GM04504 (cell line): ENCODE measurements around the gene SOX5.
"Not testable (repeated sequence)": the region's sequence is repeated elsewhere in the genome, so short reads cannot be mapped to it uniquely, and the experiment has no call there.

Source experiments
- DNase-seq: peaks from one replicate; pipeline ENCODE4 v3.0.0-alpha.2; 2012; ENCODE audit warnings: low read depth

SOX5 gene

DNA sequence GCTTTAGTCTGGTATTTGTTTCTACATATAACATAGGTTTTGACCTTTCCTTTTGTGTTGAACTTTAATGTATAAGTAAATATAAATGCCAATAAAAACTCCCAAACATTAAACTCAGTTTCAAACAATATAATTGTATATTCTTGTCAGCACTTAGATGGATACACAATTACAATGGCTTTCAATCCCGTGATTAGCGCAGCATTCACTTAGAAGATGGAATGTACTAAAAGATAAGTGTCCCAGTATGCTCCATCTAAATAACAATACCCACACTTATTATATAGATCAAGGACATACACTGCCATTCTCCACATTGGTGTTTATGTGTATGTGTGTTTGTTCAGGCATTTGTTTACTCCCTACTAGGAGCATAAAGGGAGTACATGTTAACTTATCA, 193.1 kb downstream of the SOX5 start:
- no peak for DNase-seq

DNA sequence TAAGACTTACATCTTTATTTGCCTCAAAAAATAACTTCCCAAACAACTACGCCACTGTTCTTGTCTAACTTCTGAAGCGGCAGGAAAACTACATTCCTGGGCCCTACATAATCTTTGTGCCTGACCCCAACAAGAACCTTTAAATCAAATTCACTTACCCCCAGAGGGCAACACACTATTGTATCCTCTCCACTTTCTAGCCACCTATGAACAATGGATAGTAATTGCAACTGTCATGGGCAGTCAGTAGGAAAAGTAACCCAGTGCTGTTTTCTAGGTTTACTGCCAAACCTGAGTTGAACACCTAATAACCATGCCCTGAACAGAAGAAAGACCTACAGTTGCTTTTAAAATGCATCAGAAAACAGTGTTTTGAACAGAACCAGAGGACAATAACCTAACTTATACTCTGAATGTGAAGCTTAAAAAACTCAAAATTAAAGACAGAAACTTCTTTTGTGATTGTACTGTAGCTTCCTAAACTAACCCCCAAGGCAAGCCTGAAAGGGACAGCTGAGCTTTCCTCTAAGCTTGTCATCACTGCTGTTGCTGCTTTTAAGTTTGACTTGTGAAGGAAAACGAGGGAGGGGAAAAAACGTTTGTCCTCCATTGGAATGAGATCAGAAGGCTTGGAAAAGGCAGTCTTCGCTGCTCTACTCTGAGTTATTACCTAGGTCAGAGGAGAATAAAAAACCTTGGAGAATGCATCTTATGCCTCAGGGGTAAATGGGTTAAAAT, 195.7 kb downstream of the SOX5 start:
- DNase-seq, result no peak

GRCh38 chr12:23752245-23752644, 197.2 kb downstream of the SOX5 start:
- no peak for DNase-seq

- no peak for DNase-seq
Observed at GRCh38 chr12:23751641-23752040, 197.8 kb downstream of the SOX5 start.

DNA sequence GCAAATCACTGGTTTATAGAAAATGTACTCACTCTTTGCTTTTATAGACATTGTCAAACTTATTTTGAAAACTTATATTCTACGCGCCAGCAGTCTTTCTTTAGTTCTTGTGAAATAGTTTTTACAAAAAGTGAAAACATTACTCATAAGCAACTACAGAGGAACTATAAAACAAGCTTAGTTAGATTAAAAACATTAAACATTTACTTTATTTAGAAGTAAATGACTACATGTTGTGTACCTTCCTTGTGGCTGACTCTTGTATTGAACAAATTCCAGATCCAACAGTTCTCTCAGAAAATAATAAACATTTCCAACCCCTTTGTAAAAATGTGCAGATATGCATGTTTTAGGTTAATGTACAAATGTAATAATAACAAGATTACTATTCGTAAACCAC, 198.5 kb downstream of the SOX5 start:
- DNase-seq, result no peak

GRCh38 chr12:23744696-23745095, 204.8 kb downstream of the SOX5 start:
- DNase-seq, result no peak

DNA sequence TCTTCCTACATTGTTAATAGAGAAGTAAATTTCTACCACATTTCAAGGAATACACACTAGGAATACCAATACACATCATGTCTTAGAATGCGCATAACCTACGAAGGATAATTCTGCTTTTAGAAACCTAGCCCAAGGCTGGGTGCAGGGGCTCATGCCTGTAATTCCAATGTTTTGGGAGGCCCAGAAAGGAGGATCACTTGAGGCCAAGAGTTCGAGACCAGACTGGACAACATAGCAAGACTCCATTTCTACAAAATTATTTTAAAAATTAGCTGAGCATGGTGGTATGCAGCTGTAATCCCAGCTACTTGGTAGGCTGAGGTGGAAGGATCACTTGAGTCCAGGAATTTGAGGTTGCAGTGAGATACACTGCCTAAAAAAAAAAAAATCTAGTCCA, 206.9 kb downstream of the SOX5 start:
- no peak for DNase-seq

- no peak for DNase-seq
Observed at GRCh38 chr12:23731493-23731892, 218.0 kb downstream of the SOX5 start.

DNA sequence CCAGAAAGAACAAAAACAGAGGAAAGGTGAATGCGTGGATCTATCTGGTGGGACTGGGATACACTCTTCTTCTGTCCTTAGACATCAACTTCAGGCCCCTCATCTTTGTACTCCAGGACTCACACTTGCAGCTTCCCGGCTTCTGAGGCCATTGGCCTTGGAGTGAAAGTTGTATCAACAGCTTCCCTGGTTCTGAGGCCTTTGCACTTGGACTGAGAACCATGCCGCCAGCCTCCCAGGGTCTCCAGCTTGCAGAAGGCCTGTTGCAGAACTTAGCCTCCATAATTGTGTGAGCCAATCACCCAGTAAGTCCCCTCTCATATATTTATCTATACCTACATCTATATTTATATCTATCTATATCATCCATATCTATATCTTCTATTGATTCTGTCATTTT, 218.4 kb downstream of the SOX5 start:
- no peak for DNase-seq

GRCh38 chr12:23729359-23729758, 220.1 kb downstream of the SOX5 start:
- DNase-seq, result no peak

DNA sequence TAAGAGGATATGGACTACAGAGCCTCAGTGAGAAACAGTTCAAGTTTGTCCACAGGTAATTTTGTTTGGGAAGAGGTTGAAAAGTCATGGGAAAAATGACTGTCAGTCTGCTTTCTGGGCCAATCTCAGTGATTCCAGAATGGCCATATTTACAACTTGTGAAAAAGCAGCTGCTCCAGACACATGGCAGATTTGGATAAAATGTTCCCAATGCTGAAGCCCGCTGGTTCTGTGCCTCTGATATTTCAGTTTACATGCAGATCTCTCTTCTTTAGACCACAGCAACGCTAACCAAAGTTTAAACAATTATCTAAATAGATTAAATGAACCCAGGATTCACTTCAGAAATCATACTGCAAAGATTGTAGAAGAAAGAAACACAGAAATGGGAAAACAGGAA, 222.8 kb downstream of the SOX5 start:
- no peak for DNase-seq

DNA sequence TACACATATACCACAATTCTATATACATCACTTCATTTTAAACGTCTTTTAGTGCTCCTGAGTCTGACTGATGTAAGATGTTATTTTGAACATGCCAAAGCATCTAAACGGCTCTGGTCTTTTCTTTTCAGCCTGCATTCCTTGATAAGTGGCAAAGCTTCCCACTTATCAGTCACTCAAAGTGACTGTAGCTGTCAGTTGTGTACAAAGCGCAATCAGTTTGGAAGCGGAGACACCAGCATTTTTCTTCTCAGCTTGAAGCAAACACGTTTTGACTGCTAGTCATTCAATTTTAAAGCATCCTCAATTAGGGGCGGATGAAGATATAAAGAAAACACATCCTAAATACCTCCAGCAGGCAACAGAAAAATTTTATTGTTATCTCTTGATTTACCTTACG, 226.8 kb downstream of the SOX5 start:
- DNase-seq, result no peak

DNA sequence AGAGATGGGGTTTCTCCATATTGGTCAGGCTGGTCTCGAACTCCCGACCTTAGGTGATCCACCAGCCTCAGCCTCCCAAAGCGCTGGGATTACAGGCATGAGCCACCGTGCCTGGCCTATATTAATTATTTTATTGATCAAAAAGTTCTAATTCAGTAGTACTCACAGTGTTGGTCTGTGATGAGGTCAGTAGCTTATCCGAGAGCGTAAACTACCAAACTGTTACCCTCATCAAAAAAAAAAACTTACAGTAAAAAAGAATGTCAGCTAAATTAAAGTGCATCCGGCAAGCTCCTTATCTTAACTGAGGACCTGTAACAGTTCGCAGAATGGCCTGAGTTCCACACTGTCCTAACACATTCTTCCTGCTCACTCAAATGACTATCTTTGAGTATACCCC, 228.2 kb downstream of the SOX5 start:
- no peak for DNase-seq

DNA sequence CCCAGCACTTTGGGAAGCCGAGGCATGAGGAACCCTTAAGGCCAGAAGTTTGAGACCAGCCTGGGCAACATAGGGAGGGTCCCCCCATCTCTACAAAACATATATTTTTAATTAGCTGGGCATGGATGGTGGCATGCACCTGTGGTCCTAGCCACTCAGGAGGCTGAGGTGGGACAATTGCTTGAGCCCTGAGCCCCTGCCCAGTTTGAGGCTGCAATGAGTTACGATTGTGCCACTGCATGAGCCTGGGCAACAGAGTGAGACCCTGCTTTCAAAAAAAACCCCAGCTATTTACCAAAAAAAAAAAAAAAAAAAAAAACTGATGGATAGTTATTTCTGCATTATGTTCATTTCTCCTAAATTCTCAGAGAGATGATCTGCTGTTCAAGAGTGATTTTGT, 230.0 kb downstream of the SOX5 start:
- no peak for DNase-seq

GRCh38 chr12:23710361-23710760, 239.1 kb downstream of the SOX5 start:
- not testable (repeated sequence) for DNase-seq

DNA sequence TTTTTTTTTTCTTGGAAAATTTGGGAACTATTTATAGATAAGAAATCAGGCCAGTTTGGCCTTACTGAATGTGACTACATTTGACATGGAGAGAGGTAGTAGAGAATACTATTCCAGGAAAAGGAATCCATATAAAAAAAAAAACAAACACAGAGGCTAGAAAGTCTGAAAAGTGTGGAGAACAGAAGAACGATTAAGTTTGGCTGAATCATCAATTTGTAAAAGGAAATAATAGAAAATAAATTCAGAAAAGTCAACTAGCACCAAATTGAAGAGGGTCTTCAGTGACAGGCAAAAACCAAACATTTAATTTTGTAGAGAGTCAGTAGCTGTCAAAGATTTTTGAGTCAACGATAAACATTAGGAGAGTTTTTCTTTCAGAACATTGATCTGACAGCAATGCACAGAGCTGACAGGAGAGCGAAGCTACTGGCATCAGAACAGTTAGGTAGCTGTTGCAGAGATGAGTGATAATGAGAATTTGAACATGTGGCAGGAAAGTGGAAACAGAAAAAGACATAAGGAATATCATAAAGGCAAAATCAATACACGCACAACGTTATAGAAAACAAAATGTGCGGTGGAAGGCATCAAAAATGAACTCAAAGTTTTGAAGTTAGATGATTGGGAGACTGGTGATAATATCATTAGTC, 241.2 kb downstream of the SOX5 start:
- DNase-seq, result no peak

GRCh38 chr12:23707270-23707669, 242.2 kb downstream of the SOX5 start:
- no peak for DNase-seq

DNA sequence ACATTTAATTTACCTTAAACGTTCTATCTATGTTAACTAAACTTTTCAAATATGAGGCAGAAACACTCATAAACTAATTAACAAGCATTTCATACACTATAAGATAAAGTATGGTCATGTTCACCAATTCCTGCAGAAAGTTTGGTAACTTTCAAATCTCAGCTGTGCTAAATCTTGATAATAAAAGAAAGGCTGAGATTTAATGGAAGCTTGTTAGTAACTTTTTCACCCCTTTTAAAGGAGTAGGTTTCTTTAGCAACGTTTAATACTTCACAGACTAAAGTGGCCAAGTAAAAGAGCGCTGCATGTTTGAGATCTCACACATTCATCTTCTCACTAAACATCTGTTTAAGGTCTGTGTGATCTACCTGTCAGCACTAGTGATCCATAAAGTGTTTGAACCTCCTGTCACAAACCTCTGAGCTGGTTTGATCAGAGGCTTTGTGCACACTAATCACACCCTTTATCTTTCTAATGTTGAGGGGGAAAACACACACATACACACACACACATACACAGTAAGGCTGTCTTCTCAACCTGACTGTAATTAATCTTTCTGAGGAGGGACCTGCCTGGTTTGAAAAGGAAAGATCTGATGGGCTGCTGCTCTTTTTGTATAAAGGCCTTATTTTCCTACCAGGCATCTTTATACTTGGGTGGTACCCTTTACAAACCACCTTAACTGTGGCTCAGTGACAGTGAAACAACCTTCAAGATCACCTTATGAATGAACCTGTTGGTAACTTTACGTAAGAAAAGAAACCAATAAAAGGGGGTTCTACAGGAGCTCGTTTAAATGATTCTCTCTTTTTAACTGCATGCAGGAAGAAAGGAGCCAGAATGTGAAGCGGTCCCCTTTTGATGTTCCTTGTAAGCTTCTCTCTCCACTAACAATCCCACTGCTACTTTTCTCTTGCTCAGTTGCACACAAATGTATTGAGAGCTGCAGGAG, 244.2 kb downstream of the SOX5 start:
- no peak for DNase-seq

- no peak for DNase-seq
Observed at GRCh38 chr12:23703051-23703450, 246.4 kb downstream of the SOX5 start.

GRCh38 chr12:23699031-23699430, 250.4 kb downstream of the SOX5 start:
- no peak for DNase-seq

- DNase-seq, result no peak
Observed at GRCh38 chr12:23694920-23695319, 254.6 kb downstream of the SOX5 start.

GRCh38 chr12:23694307-23694706, 255.2 kb downstream of the SOX5 start:
- no peak for DNase-seq

DNA sequence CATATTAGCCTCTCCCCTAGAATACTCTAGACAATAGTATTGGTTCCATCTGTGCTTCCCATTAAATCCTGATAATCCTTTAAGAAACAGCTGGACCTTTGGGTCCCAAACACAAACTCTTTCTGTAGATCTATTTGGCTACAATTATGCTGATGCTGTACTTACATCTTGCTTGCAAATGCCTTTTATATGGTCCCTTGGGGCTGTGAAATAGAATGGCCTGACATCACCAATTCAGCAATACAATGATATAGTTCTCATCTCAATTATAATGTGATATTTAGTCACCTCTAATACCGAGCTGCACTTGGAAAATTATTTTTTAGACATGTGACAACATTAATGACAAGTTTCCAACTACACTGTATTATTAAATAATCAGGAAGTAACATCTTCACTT, 261.5 kb downstream of the SOX5 start:
- DNase-seq, result no peak
